VCaP (cell line): Measurements from ENCODE around the gene ODAD3.
A peak's percentile ranks its signal among the peaks of the same experiment; 100 is the strongest.
"Not testable (repeated sequence)": the region's sequence is repeated elsewhere in the genome, so short reads cannot be mapped to it uniquely, and the experiment has no call there.

Experiments
- H3K27ac ChIP-seq: fragments of 450-650 bp; 2 replicates; pipeline ENCODE4 v1.5.1; 2017
- CTCF ChIP-seq: fragments of 450-650 bp; conservative IDR thresholded peaks from 2 replicates; pipeline ENCODE4 v1.5.1; 2017; ENCODE audit warnings: mild to moderate bottlenecking, moderate library complexity

The ODAD3 gene

GRCh38 chr19:11445141-11445540 is 10.2 kb upstream of the ODAD3 start:
- no peak for TF ChIP-seq CTCF
- no peak overlapping the region for H3K27ac ChIP-seq

- no peak for TF ChIP-seq CTCF
- H3K27ac ChIP-seq = no peak overlapping the region
Measured at GRCh38 chr19:11444059-11444458, 9.1 kb upstream of the ODAD3 start.

GRCh38 chr19:11437955-11438354 is 3.0 kb upstream of the ODAD3 start:
- TF ChIP-seq CTCF = no peak
- H3K27ac ChIP-seq = no peak overlapping the region

GRCh38 chr19:11435833-11436313 is 952 bp upstream of the ODAD3 start:
- peak overlapping the region; percentile 70 for H3K27ac ChIP-seq
- TF ChIP-seq CTCF = no peak

GRCh38 chr19:11434703-11435056 is 241 bp downstream of the ODAD3 start:
- no peak for TF ChIP-seq CTCF
- peak overlapping the region; percentile 70 for H3K27ac ChIP-seq

- not testable (repeated sequence) for H3K27ac ChIP-seq
Measured at GRCh38 chr19:11433526-11433925, 1.4 kb downstream of the ODAD3 start.

GRCh38 chr19:11426656-11427055 is 8.3 kb downstream of the ODAD3 start:
- no peak overlapping the region for H3K27ac ChIP-seq
- TF ChIP-seq CTCF = no peak

GRCh38 chr19:11425719-11426457 is 9.0 kb downstream of the ODAD3 start:
- H3K27ac ChIP-seq = no peak overlapping the region
- no peak for TF ChIP-seq CTCF
